Uterus (tissue), 2 donors: Measurements from ENCODE around the gene IPPK.

ENCODE experiments used
- CTCF ChIP-seq, 4 experiments: fragments of 200-600 bp in 2 of 4; fragments of 450-650 bp in 2 of 4; sonication (generic) in 2 of 4; IDR thresholded peaks; one replicate each; pipeline ENCODE4 v1.5.1; 2016 to 2019; ENCODE audit warnings: antibody characterized with exemption in 4 of 4, mild to moderate bottlenecking in 2 of 4, moderate library complexity in 1 of 4
- POLR2A ChIP-seq, 2 donors: fragments of 450-650 bp; IDR thresholded peaks; one replicate each; pipeline ENCODE4 v1.6.1; 2016; ENCODE audit warnings: antibody characterized with exemption in 2 of 2, mild to moderate bottlenecking in 1 of 2, moderate library complexity in 1 of 2

- no peak for TF ChIP-seq CTCF (IDR thresholded peaks at IDR 0.05)
- TF ChIP-seq POLR2A (IDR thresholded peaks at IDR 0.05): no peak
Measured at GRCh38 chr9:92627651-92628050, 42.3 kb downstream of the IPPK start.
